Fibroblast of the aortic adventitia (primary cell): ENCODE measurements around the gene RAD23A. TPM values are rescaled to one million over a fixed set of nuclear protein-coding genes. Genes with fewer than 3 reads are reported as not detected.
"Not testable (repeated sequence)": the region's sequence is repeated elsewhere in the genome, so short reads cannot be mapped to it uniquely, and the experiment has no call there.

Experiments used
- DNase-seq: peaks from one replicate; pipeline ENCODE4 v3.0.0-alpha.2; 2010; ENCODE audit warnings: low read depth
- H3K4me3 ChIP-seq: 2 replicates; pipeline ENCODE4 v1.5.1; 2011; ENCODE audit warnings: low read depth, mild to moderate bottlenecking, control low read depth, low read length, moderate library complexity
- CTCF ChIP-seq: IDR thresholded peaks from 2 replicates; pipeline ENCODE4 v1.5.1; 2011; ENCODE audit warnings: mild to moderate bottlenecking, low read length, control low read depth, inconsistent platforms; ENCODE audit not compliant: insufficient read depth
- total RNA-seq: library from RNA; depleted of rRNA; stranded (reverse); fragments of >200 nt; gene quantifications from 2 replicates; pipeline ENCODE4 v1.2.3, GENCODE V29; 2012; ENCODE audit warnings: low replicate concordance

Gene RAD23A
- total RNA-seq, 1 donor = 101 TPM

- no peak overlapping the region for H3K4me3 ChIP-seq
- peak; percentile 93 for DNase-seq
- TF ChIP-seq CTCF = no peak
Measured at GRCh38 chr19:12952488-12953137, 7.0 kb downstream of the RAD23A start.

GRCh38 chr19:12953138-12953798 lies 7.6 kb downstream of the RAD23A start:
- DNase-seq = no peak
- peak overlapping the region; percentile 35 for H3K4me3 ChIP-seq
- TF ChIP-seq CTCF = no peak

GRCh38 chr19:12953799-12954611 lies 8.3 kb downstream of the RAD23A start:
- DNase-seq = no peak
- no peak overlapping the region for H3K4me3 ChIP-seq
- TF ChIP-seq CTCF = no peak

- no peak overlapping the region for H3K4me3 ChIP-seq
- DNase-seq = no peak
- no peak for TF ChIP-seq CTCF
Measured at GRCh38 chr19:12954612-12954962, 8.9 kb downstream of the RAD23A start.

GRCh38 chr19:12955575-12955974 lies 9.9 kb downstream of the RAD23A start:
- peak overlapping the region; percentile 99 for H3K4me3 ChIP-seq
- not testable (repeated sequence) for DNase-seq

GRCh38 chr19:12955996-12956395 lies 10.3 kb downstream of the RAD23A start:
- no peak for TF ChIP-seq CTCF
- DNase-seq = no peak
- peak overlapping the region; percentile 99 for H3K4me3 ChIP-seq
